Measurements from ENCODE around the gene SIM2.

Gene SIM2

DNA sequence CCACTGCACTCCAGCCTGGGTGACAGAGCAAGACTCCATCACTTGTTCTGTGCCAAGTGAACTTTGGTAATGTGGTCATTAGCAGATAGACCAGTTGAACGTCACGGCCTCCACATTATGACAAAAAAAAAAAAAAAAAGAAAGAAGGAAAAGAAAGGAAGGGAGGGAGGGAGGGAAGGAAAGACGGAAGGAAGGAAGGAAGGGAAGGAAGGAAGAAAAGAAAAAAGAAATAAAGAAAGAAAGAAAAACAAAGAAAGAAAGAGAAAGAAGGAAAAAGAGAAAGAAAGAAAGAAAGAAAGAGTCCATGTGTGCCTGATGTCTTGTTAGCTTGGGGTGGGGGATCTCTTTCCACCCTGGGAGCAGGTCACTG, 45.3 kb downstream of the SIM2 start:
- DNase-seq, result no peak

GRCh38 chr21:36744560-36745231, 45.8 kb downstream of the SIM2 start:
- DNase-seq, result no peak

GRCh38 chr21:36745459-36745858, 46.5 kb downstream of the SIM2 start:
- DNase-seq, result no peak

DNA sequence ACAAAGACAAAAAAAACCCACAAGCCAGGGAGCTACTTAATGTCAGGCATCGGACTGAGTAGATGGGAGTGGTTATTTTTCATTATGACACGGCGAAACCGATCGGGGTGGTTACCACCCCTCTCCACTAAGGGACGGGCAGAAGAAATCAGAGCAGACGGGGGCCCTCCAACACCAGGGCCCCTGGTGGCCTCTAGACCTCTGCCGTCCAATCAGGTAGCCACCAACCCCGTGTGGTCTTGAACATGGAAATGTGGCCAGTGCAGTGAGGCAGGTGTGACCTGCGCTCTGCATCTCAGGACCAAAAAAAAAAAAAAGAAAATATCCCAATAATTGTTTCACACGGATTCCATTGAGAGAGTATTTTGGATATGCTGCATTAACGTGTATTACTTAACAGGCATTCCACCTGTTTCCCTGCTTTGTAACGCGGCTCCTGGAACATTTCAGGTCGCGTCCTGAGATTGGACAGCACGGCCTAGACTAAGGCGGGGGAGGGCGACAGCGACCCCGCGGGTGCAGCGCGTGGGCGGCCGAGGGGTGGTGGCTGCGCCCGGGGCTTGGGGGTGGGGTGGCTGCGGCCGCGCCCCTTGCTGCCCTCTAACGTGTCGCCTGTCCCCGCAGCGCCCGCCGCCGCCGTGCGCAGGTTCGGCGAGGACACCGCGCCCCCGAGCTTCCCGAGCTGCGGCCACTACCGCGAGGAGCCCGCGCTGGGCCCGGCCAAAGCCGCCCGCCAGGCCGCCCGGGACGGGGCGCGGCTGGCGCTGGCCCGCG, 48.3 kb downstream of the SIM2 start:
- peak; percentile 4 for DNase-seq

DNA sequence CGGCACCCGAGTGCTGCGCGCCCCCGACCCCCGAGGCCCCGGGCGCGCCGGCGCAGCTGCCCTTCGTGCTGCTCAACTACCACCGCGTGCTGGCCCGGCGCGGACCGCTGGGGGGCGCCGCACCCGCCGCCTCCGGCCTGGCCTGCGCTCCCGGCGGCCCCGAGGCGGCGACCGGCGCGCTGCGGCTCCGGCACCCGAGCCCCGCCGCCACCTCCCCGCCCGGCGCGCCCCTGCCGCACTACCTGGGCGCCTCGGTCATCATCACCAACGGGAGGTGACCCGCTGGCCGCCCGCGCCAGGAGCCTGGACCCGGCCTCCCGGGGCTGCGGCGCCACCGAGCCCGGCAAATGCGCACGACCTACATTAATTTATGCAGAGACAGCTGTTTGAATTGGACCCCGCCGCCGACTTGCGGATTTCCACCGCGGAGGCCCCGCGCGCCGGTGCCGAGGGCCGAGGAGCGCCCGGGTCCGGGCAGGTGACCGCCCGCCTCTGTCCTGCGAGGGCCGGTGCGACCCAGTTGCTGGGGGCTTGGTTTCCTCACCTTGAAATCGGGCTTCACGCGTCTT, 49.0 kb downstream of the SIM2 start:
- DNase-seq, result peak; percentile 48

GRCh38 chr21:36749935-36750575, 51.1 kb downstream of the SIM2 start:
- no peak for DNase-seq

DNA sequence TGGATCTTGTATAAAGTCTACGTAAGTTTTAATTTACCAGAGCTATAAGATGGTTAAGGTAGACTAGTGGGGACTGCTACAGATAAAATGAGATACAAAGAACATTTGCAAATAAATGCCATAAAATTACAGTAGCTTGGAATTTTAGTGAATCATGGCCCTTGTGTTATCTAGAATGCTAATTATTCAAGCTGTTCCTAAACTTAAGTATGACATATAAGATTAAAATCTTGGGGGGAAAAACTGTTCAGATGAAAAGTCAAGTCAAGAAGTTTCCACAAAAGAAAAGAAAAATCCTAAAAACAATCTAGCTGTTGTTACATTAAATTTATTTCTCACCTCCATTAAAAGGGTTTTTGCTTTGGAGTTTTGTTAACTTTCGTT, 51.7 kb downstream of the SIM2 start:
- DNase-seq, result no peak

DNA sequence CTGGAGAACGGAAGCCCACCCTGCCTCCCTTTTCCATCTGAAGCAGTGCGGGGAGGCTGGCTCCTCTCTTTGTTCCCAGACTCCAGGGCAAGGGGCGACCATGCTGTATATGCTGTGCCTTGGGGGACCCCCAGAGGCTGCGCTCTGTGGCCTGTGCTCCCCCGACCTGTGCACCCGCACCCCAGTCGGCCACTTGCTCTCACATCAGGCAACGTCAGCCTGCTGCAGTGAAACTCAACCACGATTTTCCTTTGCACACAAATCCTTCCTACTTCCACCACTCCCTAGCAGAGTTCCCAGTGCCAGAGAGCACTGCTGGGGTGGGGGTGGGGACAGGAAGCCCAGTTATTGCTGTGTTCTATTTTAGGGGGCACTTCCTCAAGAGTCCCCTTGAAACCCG, 52.5 kb downstream of the SIM2 start:
- no peak for DNase-seq

- DNase-seq, result no peak
These were observed 54.6 kb downstream of the SIM2 start for GRCh38 chr21:36753556-36753955.

DNA sequence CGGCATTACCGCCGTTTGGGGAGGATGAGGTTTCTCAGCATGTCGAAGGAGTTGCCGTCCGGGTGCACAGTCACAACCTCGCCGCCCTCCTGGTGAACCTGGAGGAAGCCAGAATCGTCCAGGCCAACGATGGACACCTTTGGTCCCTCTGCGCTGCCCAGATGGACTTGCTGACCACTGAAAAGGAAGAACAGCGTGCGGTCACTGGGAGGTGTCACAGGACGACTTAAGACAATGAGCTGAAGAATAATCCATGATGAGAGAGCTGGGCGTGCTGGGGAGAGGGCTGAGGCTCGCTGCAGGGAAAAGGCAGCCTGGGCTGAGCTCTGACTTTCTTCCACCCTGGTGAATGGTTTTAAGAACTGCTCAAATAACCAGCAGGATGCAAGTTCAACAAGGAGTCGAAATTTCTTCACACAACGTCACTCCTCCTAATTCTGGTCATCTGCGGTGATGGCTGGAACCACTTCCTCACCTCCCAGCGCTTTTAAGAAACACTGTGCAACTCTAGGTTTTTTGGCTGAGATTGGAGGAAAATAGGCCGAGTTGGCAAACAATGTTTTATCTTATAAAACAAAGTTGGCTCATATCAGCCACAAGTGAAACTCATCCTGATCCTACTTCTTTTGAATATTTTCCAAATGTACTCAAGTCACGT, 55.5 kb downstream of the SIM2 start:
- DNase-seq, result no peak

DNA sequence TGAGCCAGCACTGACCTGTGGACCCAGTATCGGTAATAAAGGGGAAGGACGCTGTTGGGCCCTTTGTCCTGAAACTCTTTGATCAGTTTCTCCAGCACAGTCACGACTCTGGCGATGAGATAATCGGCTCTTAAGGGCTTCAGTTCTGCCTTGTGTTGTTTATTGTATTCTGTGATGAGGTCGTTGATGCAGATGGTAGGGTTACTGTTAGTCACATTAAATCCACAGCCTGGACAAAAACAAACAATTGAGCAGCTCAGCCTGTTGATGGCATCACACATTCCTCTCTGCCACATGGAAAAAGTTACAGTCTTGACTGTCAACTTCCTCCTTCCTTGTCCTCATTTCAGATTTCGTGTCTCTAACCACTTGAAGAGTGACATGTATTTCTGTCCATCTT, 57.6 kb downstream of the SIM2 start:
- no peak for DNase-seq

GRCh38 chr21:36757196-36757595, 58.3 kb downstream of the SIM2 start:
- DNase-seq, result peak; percentile 35

GRCh38 chr21:36759348-36760083, 60.6 kb downstream of the SIM2 start:
- DNase-seq, result no peak

DNA sequence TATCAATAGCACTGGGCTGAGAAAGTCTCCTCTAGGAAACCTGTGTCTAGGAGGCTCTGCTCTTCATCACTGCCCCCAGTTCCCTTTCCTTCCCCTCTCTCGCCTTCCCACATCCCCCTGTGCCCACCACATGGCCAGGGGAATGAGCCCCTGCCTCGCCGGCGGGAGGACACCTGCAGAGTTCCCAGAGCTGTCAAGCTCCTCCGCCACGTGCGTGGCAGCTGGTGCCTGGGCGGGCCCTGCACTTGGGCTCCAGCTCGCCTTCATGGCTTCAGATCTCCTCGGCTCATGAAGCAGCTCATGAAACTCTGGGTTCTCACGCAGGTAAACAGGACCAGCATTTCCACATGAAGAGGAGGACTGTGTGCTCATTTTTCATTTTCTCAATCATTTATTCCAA, 62.8 kb downstream of the SIM2 start:
- no peak for DNase-seq

- no peak for DNase-seq
These were observed 63.7 kb downstream of the SIM2 start for GRCh38 chr21:36762642-36763041.

- DNase-seq, result no peak
These were observed 64.4 kb downstream of the SIM2 start for GRCh38 chr21:36763305-36763704.

DNA sequence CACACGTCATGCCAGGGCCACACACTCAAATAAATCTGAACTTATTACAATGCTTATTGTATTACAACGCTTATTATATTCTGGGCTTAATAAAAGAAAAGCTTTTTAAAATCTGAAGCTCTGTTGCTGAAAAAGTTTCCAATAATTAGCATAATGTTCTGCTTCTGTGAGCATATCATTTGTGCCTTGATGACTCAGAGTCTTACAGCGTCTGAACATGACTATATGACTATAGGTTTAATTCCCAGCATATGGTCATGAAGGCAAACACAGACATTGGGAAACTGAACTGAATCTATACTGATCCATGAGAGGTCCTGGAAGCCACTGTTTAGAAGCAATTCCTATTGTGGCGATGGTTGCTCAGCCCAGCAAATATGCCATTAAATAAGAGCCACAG, 66.3 kb downstream of the SIM2 start:
- no peak for DNase-seq

- DNase-seq, result no peak
These were observed 67.6 kb downstream of the SIM2 start for GRCh38 chr21:36766511-36766910.

GRCh38 chr21:36767096-36767495, 68.2 kb downstream of the SIM2 start:
- DNase-seq, result no peak

GRCh38 chr21:36768496-36768895, 69.6 kb downstream of the SIM2 start:
- no peak for DNase-seq

GRCh38 chr21:36769051-36769839, 70.3 kb downstream of the SIM2 start:
- no peak for DNase-seq

DNA sequence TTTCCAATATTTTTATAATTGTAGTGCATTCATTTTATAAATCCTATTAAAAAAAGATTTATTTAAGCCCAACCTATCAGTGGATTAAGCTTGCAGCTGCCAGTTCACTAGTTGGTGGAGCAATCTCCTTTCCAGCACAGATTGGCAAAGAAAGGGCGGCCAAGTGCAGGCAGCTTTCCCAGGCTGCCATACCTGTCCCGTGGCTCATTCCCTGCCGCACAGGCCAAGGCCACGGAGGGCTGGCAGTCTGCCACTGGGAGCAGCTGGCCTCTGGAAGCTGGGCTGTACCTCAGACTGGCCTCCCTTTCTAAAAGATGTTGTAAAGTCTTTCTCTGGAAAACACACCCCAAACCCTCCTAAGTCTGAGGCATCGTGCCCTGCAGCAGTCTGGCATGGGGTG, 74.2 kb downstream of the SIM2 start:
- no peak for DNase-seq

All from hematopoietic multipotent progenitor cell treated with erythropoietin and hydrocortisone succinate and interleukin-3 and kit ligand, for 6 days (in vitro differentiated cells).